Hippocampal formation (tissue), 2 donors: ENCODE measurements around the gene RETREG2.
A peak's percentile ranks its signal among the peaks of the same experiment; 100 is the strongest.

Experiments used
- DNase-seq, 2 donors: peaks; one replicate each; lab custom pipeline; 2025; lab: John Stamatoyannopoulos, UW

The RETREG2 gene

GRCh38 chr2:219177552-219178376, at the start of gene RETREG2:
Gene RETREG2, plus strand, starts transcription at chr2:219178275. Its CDS starts 78 bp downstream, at chr2:219178353.
- peak; percentile 81 to 85 for DNase-seq

DNA sequence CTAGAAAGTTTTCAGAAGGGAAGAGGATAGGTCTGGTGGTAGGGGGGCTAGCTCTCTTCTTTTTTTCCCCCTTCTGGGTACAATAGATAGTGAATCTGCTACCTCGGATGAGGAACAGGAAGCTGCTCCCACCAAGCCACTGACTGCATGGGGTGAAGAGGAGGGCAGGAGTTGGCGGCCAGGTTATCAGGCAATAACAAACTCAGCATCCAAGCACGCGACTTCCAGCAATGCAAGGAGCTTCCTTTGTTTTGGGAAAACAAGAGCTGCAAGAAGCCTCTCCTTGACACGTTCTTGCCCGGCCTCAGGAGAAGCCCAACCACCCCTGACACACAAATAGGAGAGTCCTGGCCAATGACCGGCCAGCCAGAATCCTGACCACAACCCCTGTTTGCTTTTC, 49.7 kb upstream of the RETREG2 start:
- DNase-seq: no peak

DNA sequence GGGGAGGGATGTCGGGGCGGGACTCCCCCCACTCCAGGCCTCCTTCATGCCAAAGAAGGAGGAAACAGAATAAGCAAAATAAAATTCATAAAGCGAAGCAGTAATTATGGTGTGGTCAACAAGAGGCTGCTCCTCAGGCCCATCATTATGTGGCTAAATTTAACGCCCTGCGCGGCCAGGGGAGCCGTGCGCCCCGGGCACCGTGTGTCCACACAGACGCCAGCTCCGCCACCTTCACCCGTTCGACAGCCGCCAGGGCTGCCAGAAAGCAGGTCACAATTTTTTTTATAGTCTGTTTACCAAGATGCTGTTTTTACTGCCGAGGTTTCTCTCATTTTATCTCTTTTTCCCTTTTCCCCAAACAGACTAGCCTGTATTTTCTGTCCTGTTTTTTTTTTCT, 48.5 kb upstream of the RETREG2 start:
- DNase-seq: no peak

- DNase-seq: no peak
Observed at GRCh38 chr2:219131327-219131726, 46.7 kb upstream of the RETREG2 start.

DNA sequence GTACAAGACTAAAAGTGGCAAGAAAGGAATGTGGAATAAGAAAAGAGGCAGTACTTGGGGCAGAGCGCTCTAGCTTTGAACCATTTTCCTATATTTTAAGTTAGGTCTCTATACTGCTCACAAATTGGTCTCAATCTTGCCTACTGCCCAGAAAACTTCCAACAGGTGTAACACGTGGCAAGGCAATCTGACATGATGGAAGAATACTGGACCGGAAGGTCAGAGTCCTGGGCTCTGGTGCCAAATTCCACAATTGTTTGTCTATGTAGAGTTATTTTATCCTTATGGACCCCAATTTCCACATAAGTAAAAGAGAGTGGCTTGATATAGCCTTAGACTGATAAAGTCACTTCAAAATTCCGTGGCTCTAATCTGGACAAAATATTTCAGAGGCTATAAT, 46.3 kb upstream of the RETREG2 start:
- DNase-seq: no peak

DNA sequence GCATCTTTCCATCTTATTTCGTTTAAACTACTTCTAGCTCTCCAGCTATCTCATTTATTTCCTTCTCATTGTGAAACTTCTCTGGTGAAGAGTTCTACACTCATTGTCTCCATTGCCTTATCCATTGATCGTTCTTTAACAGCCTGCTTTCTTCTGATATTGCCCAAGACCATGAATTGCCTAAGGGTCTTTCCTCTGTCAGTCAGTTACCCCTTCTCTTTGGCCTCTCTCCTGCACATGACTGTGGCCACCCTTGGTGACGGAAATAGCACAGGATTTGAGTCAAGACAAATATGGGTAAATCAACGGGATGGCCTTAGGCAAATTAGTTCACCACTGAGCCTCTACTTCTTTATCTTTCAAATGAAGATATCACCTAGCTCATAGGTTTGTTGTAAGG, 44.1 kb upstream of the RETREG2 start:
- DNase-seq: no peak

DNA sequence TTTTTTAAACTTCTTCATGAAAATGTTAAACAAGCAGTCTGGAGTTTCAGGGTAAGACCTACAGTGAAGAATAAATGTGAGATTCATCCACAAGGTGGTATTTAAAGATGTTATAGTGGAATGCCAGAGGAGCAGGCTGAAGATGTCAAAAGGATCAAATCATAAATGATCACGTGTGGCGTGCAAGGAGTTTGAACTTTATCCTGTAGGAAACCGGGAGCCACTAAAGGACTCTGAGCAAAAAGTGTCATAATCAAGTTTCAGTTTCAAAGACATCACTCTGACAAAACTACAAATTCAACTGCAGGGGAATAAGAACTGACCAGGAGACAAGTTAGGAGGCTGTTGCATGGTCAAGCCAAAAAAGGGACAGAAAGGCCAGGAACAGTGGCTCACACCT, 37.4 kb upstream of the RETREG2 start:
- no peak for DNase-seq

- no peak for DNase-seq
Observed at GRCh38 chr2:219142329-219142728, 35.7 kb upstream of the RETREG2 start.

DNA sequence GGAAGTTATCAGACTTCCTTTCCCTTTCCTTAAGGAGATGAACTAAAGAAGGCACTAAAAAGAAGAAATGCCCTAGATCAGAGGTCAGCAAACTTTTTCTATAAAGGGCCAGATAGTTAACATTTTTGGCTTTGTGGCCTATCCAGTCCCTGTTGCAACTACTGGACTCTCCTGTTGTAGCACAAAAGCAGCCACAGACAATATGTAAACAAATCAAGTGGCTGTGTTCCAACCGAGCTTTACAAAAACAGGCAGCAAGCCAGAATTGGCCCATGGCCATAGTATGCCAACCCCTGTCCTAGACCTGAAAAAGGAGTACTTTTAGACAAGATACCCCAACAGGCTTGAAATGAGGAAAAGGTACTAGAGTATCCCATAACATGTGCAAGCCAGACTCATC, 28.4 kb upstream of the RETREG2 start:
- no peak for DNase-seq

- DNase-seq: peak; percentile 11 to 75
Observed at GRCh38 chr2:219155054-219155644, 22.9 kb upstream of the RETREG2 start.

GRCh38 chr2:219157396-219157795, 20.7 kb upstream of the RETREG2 start:
- DNase-seq: no peak

DNA sequence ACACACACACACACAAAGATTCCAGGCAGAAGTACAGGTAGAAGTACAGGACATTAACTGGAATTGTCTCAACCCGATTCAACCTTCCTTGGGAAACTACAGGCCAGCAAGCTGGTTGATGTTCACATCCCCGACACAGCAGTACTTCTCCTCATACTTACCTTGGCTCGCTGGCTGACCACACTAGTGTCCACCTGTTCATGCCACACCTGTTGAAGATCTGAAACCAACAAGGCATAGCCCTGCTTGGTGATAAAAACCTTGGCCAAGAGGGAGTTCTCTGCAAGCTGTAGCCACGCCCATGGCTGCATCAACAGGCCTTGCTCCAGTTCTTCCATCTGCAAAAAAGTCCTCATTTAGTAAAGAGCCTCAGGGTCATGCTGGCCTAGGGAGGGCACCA, 20.1 kb upstream of the RETREG2 start:
- DNase-seq: no peak

GRCh38 chr2:219158586-219158985, 19.5 kb upstream of the RETREG2 start:
- no peak for DNase-seq

DNA sequence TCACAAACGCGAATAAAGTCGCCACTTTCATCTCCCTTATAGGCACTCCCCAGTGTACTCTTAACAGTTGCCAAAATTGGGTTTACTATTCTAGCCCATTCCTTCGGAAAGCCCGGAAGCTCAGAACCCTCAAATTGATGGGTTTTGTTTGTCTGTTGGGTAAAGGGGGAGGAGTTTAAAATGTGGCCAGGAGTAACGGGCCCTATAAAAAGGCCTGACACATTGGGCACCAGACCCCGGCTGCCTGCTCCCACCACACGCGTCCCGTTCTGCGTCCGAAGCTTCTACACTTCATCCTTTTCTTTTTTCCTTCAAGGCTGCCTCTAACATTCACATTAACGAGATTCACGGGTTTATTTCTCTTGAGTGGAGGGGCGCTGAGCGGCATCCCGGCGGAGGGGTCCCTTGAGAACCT, 18.3 kb upstream of the RETREG2 start:
- DNase-seq: no peak

DNA sequence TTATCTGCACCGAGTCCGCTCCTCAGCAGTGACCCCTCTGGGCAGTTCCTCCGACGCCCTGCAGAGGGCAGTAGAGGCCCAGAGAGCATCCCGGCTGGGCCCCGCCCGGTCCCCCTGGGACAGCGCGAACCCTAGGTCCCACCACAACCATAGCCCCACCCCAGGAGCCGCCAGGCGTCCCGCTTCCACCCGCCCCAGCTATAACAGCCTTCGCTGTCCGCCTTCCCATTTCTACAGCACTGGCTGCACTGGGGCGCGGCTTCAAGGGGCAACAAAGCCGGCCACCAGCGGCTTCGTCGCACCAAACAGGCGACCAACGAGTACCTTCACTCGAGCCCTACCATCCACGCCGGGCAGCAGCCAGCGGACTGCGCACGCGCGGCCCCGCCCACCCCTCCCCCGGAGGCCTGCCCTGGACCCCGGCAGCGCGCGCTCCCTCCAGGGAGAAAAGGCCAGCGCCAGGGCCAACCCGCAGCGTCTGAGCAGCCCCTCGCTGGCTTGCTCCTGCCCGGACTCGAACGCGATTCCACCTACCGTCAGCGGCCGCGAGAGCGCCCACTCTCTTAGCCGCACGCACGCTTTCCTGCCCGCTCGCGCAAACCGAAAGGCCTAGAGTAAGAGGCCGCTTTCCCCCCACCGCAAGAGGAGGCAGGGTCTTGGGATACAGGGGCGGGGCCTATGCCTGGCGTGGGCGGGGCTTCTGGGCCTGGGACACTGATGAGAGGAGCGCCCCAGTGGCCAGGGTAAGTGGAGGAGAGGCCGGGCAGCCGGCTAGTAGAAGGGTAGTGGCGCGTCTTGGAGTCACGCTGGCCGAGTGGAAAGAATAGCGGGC, 17.7 kb upstream of the RETREG2 start, which contains the start of gene NHEJ1:
TSS of gene NHEJ1 (minus strand) at position 630 of the 832 bp plus-strand sequence. CDS start 2,453 bp downstream, outside the sequence.
- DNase-seq: peak; percentile 91 to 95

DNA sequence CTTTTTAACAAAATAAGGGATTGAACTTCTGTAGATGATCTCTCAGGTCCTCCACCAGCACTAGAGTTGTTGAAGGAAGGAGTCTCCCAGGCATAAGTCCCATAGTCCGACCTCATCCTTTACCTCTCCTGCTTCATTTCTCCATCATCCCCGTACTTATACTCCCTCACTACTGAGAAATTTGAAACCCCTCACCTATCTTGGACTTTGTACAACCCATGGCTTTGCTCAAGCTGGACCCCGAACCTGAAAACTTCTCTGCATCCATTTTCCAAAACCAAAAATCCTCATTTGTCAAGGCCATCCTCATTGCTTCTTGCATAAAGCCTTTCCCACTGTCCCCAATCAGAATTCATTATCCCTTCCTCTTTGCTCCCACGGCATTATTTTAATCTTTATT, 17.0 kb upstream of the RETREG2 start:
- DNase-seq: no peak

GRCh38 chr2:219163156-219163555, 14.9 kb upstream of the RETREG2 start:
- DNase-seq: no peak

DNA sequence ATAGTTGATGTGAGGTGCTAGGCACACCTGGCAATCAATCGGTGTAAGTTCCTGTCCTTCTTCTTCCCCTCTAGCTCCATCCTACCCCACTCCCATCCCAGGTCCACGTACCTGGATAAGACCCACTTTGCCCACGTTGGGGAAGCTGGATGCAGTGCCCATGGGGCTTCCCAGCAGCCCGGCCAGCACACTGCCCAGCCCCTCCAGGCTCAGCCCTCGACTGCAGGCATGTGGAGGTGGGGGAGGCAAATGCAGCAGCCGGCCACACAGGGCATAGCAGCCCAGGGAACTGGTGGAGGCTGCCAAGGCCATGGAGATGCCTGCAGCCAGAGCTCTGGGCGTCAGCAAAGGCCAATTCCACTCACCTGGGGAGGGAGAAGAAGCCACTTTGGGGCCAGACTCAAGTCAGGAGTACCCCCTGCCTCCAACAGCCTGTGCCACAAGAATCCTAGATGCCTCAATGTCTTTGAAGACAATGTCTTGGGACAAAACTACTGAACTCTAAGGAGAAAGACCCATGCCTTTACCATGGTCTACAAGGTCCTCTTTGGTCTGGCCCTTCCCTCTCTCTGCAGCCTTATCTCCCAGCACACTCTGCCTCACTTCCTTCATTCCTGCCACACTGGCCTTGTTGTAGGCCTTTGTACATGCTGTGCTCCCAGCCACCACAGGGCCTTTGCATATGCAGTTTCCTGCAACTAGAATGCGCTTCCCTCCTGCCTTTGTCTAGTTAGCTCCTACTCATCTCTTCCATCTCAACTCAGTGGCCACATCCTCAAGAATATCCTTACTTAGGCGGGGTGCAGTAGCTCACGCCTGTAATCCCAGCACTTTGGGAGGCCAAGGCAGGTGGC, 12.8 kb upstream of the RETREG2 start:
- DNase-seq: no peak

DNA sequence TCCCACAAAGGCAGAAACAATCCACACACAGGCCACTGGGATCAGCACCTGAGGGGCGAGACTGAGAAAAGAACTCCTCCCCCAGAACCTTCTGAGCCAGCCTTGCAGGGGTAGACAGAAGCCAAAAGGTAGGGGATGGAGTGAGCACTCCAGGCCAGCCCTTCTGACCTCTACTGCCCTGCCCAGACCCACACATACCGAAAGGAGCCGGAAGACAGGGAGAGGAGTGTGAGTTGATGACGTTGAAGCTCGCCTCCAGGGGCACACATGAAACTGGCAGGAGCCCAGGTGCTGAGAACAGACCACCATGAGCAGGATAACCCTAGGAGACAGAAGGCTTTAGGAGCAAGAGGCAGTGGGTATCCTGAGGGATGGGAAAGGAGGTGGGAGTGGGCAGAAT, 10.1 kb upstream of the RETREG2 start:
- no peak for DNase-seq

- DNase-seq: no peak
Observed at GRCh38 chr2:219168526-219168925, 9.5 kb upstream of the RETREG2 start.

DNA sequence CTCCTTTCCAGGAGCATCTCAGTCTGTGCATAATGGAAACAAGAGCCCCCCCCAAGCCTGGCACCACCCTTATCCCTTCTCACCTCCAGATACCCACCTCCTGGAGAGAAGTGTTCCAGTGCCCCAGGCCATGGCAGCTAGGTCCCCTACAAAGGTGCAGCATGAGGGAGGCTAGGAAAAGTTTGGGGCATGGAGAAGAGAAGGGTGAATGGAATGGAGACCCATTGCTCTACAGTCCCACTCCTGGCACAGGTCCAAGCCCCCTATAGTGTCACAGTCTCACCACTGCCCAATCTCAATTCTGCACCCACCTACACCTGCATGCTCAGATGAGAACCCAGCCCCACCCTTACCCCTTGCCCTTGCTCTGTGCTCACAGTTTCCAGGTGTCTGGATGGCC, 9.1 kb upstream of the RETREG2 start:
- no peak for DNase-seq
